Measurements from ENCODE around the gene TFDP2. TPM values are rescaled to one million over a fixed set of nuclear protein-coding genes. Genes with fewer than 3 reads are reported as not detected.

Gene TFDP2
- total RNA-seq, 1 experiment from 2014 or later, result 48.2 TPM

- DNase-seq (ENCODE audit: low spot score), result no peak
These were observed 233.6 kb downstream of the TFDP2 start for GRCh38 chr3:141915766-141916165.

More at GRCh38 chr3:141915766-141916165, 233.6 kb downstream of the TFDP2 start:
- Mint-ChIP-seq H3K9me3 (peaks cover 9% of the 10 kb centered on the region), H3K4me1 (0 out of 2 replicates have a peak, but pooled peaks cover 4% of the 10 kb centered on the region), H3K4me3 (no peak overlapping the region), H3K27me3 (ENCODE audit: low read depth) (no peaks in the 10 kb centered on the region), H3K27ac (no peak overlapping the region), H3K36me3 (peaks cover 79% of the 10 kb centered on the region)
- TF ChIP-seq ARID4B (CRISPR knock-in tag; IDR thresholded peaks at IDR 0.05; ENCODE audit: borderline replicate concordance) (no peak), ZNF532 (CRISPR knock-in tag; IDR thresholded peaks at IDR 0.05; ENCODE audit: borderline replicate concordance) (no peak), ATF3 (CRISPR knock-in tag; conservative IDR thresholded peaks at IDR 0.05) (no peak), CDX4 (CRISPR knock-in tag; IDR thresholded peaks at IDR 0.05; ENCODE audit: borderline replicate concordance) (no peak), NFATC4 (CRISPR knock-in tag; IDR thresholded peaks at IDR 0.05) (no peak), EMX1 (CRISPR knock-in tag; IDR thresholded peaks at IDR 0.05) (no peak)
- CTCF ChIA-PET, result no interaction called here
- POLR2A ChIA-PET, result no interaction called here
- ATAC-seq, result no peak

Measured in WTC11 (cell line).